GM19467 (cell line): ENCODE data around the gene PARD3.

Experiments
- ATAC-seq: cut with Tn5 transposase; IDR thresholded peaks from one replicate; pipeline ENCODE4 v1.9.1; 2021; ENCODE audit warnings: mild to moderate bottlenecking, moderate library complexity; ENCODE audit not compliant: unreplicated experiment

Gene PARD3

GRCh38 chr10:34126371-34127151 lies 688.5 kb downstream of the PARD3 start:
- no peak for ATAC-seq

- ATAC-seq = no peak
Observed at GRCh38 chr10:34125702-34126101, 689.4 kb downstream of the PARD3 start.

- ATAC-seq = no peak
Observed at GRCh38 chr10:34124522-34125035, 690.5 kb downstream of the PARD3 start.

- ATAC-seq = no peak
Observed at GRCh38 chr10:34121781-34122622, 693.1 kb downstream of the PARD3 start.

GRCh38 chr10:34121125-34121753 lies 693.9 kb downstream of the PARD3 start:
- no peak for ATAC-seq

- ATAC-seq = no peak
Observed at GRCh38 chr10:34119456-34119855, 695.6 kb downstream of the PARD3 start.

GRCh38 chr10:34116681-34117271 lies 698.3 kb downstream of the PARD3 start:
- ATAC-seq = no peak

GRCh38 chr10:34116220-34116641 lies 698.9 kb downstream of the PARD3 start:
- ATAC-seq = no peak

- ATAC-seq = no peak
Observed at GRCh38 chr10:34114914-34115313, 700.2 kb downstream of the PARD3 start.

- ATAC-seq = no peak
Observed at GRCh38 chr10:34113504-34114225, 701.4 kb downstream of the PARD3 start.

- ATAC-seq = no peak
Observed at GRCh38 chr10:34112171-34112782, 702.8 kb downstream of the PARD3 start.

- no peak for ATAC-seq
Observed at GRCh38 chr10:34111179-34111578, 703.9 kb downstream of the PARD3 start.

GRCh38 chr10:34109952-34110702 lies 705.0 kb downstream of the PARD3 start:
- no peak for ATAC-seq

GRCh38 chr10:34109495-34109894 lies 705.6 kb downstream of the PARD3 start:
- no peak for ATAC-seq

GRCh38 chr10:34107626-34108516 lies 707.2 kb downstream of the PARD3 start:
- ATAC-seq = no peak

- ATAC-seq = no peak
Observed at GRCh38 chr10:34106356-34106885, 708.7 kb downstream of the PARD3 start.

- ATAC-seq = no peak
Observed at GRCh38 chr10:34104829-34105572, 710.1 kb downstream of the PARD3 start.
